Vagina (tissue), 2 donors: ENCODE data around the gene OR52E2. TPM values are rescaled to one million over a fixed set of nuclear protein-coding genes. Genes with fewer than 3 reads are reported as not detected.

Experiments
- DNase-seq, 2 donors: peaks; one replicate each; pipeline ENCODE4 v3.0.0-alpha.2; 2017; ENCODE audit errors: extremely low spot score in 2 of 2
- H3K27ac ChIP-seq: fragments of 200-600 bp; sonication (generic); one replicate; pipeline ENCODE4 v1.5.1; 2019
- H3K27me3 ChIP-seq: fragments of 200-600 bp; sonication (generic); one replicate; pipeline ENCODE4 v1.5.1; 2019
- H3K36me3 ChIP-seq, 2 donors: fragments of 200-600 bp; sonication (generic); one replicate each; pipeline ENCODE4 v1.5.1; 2017 to 2019
- H3K4me1 ChIP-seq: fragments of 200-600 bp; sonication (generic); one replicate; pipeline ENCODE4 v1.5.1; 2019
- H3K4me3 ChIP-seq, 2 donors: fragments of 200-600 bp; sonication (generic); 1 replicate in 1 of 2; 2 replicates in 1 of 2; pipeline ENCODE4 v1.5.1; 2016 to 2019
- H3K9me3 ChIP-seq: fragments of 200-600 bp; sonication (generic); one replicate; pipeline ENCODE4 v1.5.1; 2019
- POLR2A ChIP-seq, 2 donors: fragments of 450-650 bp; IDR thresholded peaks; one replicate each; pipeline ENCODE4 v1.6.1; 2017; ENCODE audit warnings: antibody characterized with exemption in 2 of 2, mild to moderate bottlenecking in 2 of 2, moderate library complexity in 2 of 2
- POLR2AphosphoS5 ChIP-seq, 2 donors: sonication (generic); formaldehyde crosslinking; IDR thresholded peaks; one replicate each; pipeline ENCODE4 v1.9.0; 2017; ENCODE audit warnings: antibody characterized with exemption in 2 of 2, mild to moderate bottlenecking in 2 of 2, low read depth in 1 of 2; ENCODE audit not compliant: insufficient read depth in 1 of 2
- intact Hi-C: fragments of 100-400 bp; cut with DNase I; formaldehyde crosslinking; loops from one replicate; pipeline ENCODE4 v1.15.1; 2023
- total RNA-seq: library from RNA; depleted of rRNA; stranded (reverse); fragments of >200 nt; gene quantifications from one replicate; pipeline ENCODE4 v1.2.3, GENCODE V29; 2016
- TF ChIP-seq, protein P1 (sequence below), 3 experiments: fragments of 450-650 bp in 2 of 3; fragments of 200-600 bp in 1 of 3; sonication (generic) in 1 of 3; IDR thresholded peaks; one replicate each; pipeline ENCODE4 v1.5.1; 2017 to 2019; ENCODE audit warnings: antibody characterized with exemption in 3 of 3, mild to moderate bottlenecking in 2 of 3, moderate library complexity in 2 of 3

OR52E2 gene
- total RNA-seq, 1 donor from 2014 or later: not detected

GRCh38 chr11:5046226-5046625 lies 13.2 kb downstream of the OR52E2 start, which contains the start of gene OR52J3:
TSS of gene OR52J3 (plus strand) at chr11:5046526. CDS start at chr11:5046526, 0 bp downstream.
- Histone ChIP-seq H3K9me3 (no peaks in the 10 kb centered on the region), H3K27me3 (no peaks in the 10 kb centered on the region), H3K27ac (no peak within 1 kb of the TSS), H3K36me3 (no peaks in the 10 kb centered on the region), H3K4me3 (no peak within 1 kb of the TSS), H3K4me1 (no peaks in the 10 kb centered on the region)
- TF ChIP-seq POLR2AphosphoS5 (IDR thresholded peaks at IDR 0.05; ENCODE audit: insufficient read depth in 1 of 2, low read depth in 1 of 2) (no peak), POLR2A (IDR thresholded peaks at IDR 0.05) (no peak)
- TF ChIP-seq, protein P1, sequence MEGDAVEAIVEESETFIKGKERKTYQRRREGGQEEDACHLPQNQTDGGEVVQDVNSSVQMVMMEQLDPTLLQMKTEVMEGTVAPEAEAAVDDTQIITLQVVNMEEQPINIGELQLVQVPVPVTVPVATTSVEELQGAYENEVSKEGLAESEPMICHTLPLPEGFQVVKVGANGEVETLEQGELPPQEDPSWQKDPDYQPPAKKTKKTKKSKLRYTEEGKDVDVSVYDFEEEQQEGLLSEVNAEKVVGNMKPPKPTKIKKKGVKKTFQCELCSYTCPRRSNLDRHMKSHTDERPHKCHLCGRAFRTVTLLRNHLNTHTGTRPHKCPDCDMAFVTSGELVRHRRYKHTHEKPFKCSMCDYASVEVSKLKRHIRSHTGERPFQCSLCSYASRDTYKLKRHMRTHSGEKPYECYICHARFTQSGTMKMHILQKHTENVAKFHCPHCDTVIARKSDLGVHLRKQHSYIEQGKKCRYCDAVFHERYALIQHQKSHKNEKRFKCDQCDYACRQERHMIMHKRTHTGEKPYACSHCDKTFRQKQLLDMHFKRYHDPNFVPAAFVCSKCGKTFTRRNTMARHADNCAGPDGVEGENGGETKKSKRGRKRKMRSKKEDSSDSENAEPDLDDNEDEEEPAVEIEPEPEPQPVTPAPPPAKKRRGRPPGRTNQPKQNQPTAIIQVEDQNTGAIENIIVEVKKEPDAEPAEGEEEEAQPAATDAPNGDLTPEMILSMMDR (IDR thresholded peaks at IDR 0.05): no peak
- intact Hi-C loops: no loop called here
- DNase-seq: no peak

- no peak overlapping the region for H3K27ac ChIP-seq
- intact Hi-C loops: no loop called here
Measured at GRCh38 chr11:5043380-5043779, 16.0 kb downstream of the OR52E2 start.

DNA sequence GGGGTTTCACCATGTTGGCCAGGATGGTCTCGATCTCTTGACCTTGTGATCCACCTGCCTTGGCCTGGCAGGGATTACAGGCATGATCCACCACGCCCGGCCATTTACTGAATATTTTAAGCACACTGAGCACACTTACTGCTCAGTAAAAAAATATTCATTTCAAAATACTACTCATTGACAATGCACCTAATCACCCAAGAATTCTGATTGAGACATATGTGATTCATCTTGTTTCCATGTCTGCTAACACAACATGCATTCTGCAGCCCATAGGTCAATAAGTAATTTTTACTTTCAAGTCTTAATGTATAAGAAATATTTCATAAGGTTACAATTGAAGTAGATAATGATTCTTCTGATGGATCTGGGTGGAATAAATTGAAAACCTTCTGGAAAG lies 17.3 kb downstream of the OR52E2 start:
- Histone ChIP-seq H3K27ac (no peak overlapping the region), H3K27me3 (no peaks in the 10 kb centered on the region), H3K4me1 (no peaks in the 10 kb centered on the region), H3K36me3 (no peaks in the 10 kb centered on the region), H3K4me3 (no peak overlapping the region), H3K9me3 (no peaks in the 10 kb centered on the region)
- intact Hi-C loops: no loop called here
- no peak for DNase-seq
- TF ChIP-seq POLR2A (IDR thresholded peaks at IDR 0.05) (no peak), POLR2AphosphoS5 (IDR thresholded peaks at IDR 0.05; ENCODE audit: insufficient read depth in 1 of 2, low read depth in 1 of 2) (no peak)
- TF ChIP-seq, protein P1 (IDR thresholded peaks at IDR 0.05): no peak

More at GRCh38 chr11:5043380-5043779, 16.0 kb downstream of the OR52E2 start:
- H3K36me3 ChIP-seq: no peaks in the 10 kb centered on the region
- no peaks in the 10 kb centered on the region for H3K4me1 ChIP-seq
- H3K4me3 ChIP-seq: no peak overlapping the region
- no peaks in the 10 kb centered on the region for H3K27me3 ChIP-seq
- DNase-seq: no peak
- no peaks in the 10 kb centered on the region for H3K9me3 ChIP-seq
- TF ChIP-seq, protein P1 (IDR thresholded peaks at IDR 0.05): no peak
- no peak for TF ChIP-seq POLR2AphosphoS5 (IDR thresholded peaks at IDR 0.05; ENCODE audit: insufficient read depth in 1 of 2, low read depth in 1 of 2)
- TF ChIP-seq POLR2A (IDR thresholded peaks at IDR 0.05): no peak

- Histone ChIP-seq H3K27me3 (no peaks in the 10 kb centered on the region), H3K27ac (no peak overlapping the region), H3K36me3 (no peaks in the 10 kb centered on the region), H3K9me3 (no peaks in the 10 kb centered on the region), H3K4me1 (no peaks in the 10 kb centered on the region), H3K4me3 (no peak overlapping the region)
- no peak for TF ChIP-seq POLR2AphosphoS5 (IDR thresholded peaks at IDR 0.05; ENCODE audit: insufficient read depth in 1 of 2, low read depth in 1 of 2)
- TF ChIP-seq POLR2A (IDR thresholded peaks at IDR 0.05): no peak
- TF ChIP-seq, protein P1 (IDR thresholded peaks at IDR 0.05): no peak
- intact Hi-C loops: no loop called here
- DNase-seq: no peak
Measured at GRCh38 chr11:5040876-5041275, 18.6 kb downstream of the OR52E2 start.

DNA sequence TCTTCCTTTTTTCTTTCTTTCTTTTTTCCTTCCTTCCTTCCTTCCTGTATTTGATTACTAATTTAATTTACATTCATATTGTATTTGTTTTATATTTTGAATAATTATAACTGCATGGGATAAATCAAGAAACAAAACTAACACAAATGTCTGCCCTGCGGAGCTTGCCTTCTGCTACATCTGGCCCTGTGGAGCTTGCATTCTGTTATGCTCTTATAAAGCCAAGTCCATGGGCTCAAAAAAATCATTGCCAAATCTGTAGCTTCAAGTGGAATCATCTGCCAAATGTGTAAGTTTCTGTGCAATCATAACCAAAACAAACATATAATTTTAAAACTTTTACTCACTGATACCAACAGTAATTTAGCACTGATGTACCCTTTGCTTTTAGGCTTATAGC lies 21.1 kb downstream of the OR52E2 start:
- Histone ChIP-seq H3K27ac (no peak overlapping the region), H3K36me3 (no peaks in the 10 kb centered on the region), H3K9me3 (no peaks in the 10 kb centered on the region), H3K27me3 (no peaks in the 10 kb centered on the region), H3K4me3 (no peak overlapping the region), H3K4me1 (no peaks in the 10 kb centered on the region)
- TF ChIP-seq POLR2A (IDR thresholded peaks at IDR 0.05) (no peak), POLR2AphosphoS5 (IDR thresholded peaks at IDR 0.05; ENCODE audit: insufficient read depth in 1 of 2, low read depth in 1 of 2) (no peak)
- TF ChIP-seq, protein P1 (IDR thresholded peaks at IDR 0.05): no peak
- intact Hi-C loops: no loop called here
- DNase-seq: no peak
